Liver (tissue), 9 donors: Measurements from ENCODE around the gene PHLDA2. TPM values are rescaled to one million over a fixed set of nuclear protein-coding genes. Genes with fewer than 3 reads are reported as not detected.

Experiments
- DNase-seq: peaks from one replicate; pipeline ENCODE4 v3.0.0-alpha.2; 2017; ENCODE audit warnings: low spot score
- H3K27ac ChIP-seq, 2 donors: one replicate each; pipeline ENCODE4 v1.7.0; 2013; ENCODE audit warnings: inconsistent platforms in 2 of 2, low read length in 2 of 2, control low read depth in 1 of 2, low read depth in 1 of 2, mild to moderate bottlenecking in 1 of 2
- H3K27me3 ChIP-seq, 4 donors: one replicate each; pipeline versions ENCODE4 v1.6.1 to v1.7.0; 2013; ENCODE audit warnings: low read length in 3 of 4, inconsistent platforms in 1 of 4, mild to moderate bottlenecking in 1 of 4, moderate library complexity in 1 of 4; ENCODE audit not compliant: control insufficient read depth in 4 of 4, insufficient read depth in 4 of 4
- H3K36me3 ChIP-seq, 4 donors: one replicate each; pipeline versions ENCODE4 v1.6.1 to v1.7.0; 2013; ENCODE audit warnings: low read length in 3 of 4, mild to moderate bottlenecking in 3 of 4, low read depth in 1 of 4, moderate library complexity in 1 of 4; ENCODE audit not compliant: control insufficient read depth in 4 of 4, insufficient read depth in 3 of 4
- H3K4me1 ChIP-seq, 4 donors: one replicate each; pipeline versions ENCODE4 v1.6.1 to v1.7.0; 2013; ENCODE audit warnings: low read length in 3 of 4, mild to moderate bottlenecking in 3 of 4, moderate library complexity in 1 of 4; ENCODE audit not compliant: control insufficient read depth in 4 of 4, insufficient read depth in 4 of 4
- H3K4me3 ChIP-seq, 3 donors: one replicate each; pipeline versions ENCODE4 v1.6.1 to v1.7.0; 2013; ENCODE audit warnings: low read length in 3 of 3, control low read depth in 1 of 3, low read depth in 1 of 3, mild to moderate bottlenecking in 1 of 3
- H3K9ac ChIP-seq, 2 donors: one replicate each; pipeline ENCODE4 v1.7.0; 2013; ENCODE audit warnings: low read length in 2 of 2, mild to moderate bottlenecking in 2 of 2, moderate library complexity in 2 of 2, control low read depth in 1 of 2, low read depth in 1 of 2
- H3K9me3 ChIP-seq, 4 donors: one replicate each; pipeline versions ENCODE4 v1.6.1 to v1.7.0; 2013; ENCODE audit warnings: low read length in 3 of 4; ENCODE audit not compliant: control insufficient read depth in 4 of 4
- CTCF ChIP-seq: fragments of 150-350 bp; IDR thresholded peaks from 2 replicates; pipeline ENCODE4 v1.5.1; 2017; ENCODE audit warnings: improper control_type of control experiment, low read depth, low read length; ENCODE audit not compliant: missing input control
- EGR1 ChIP-seq, 2 donors: IDR thresholded peaks; 2 replicates each; pipeline ENCODE4 v1.6.1; 2016 to 2018; ENCODE audit warnings: antibody characterized with exemption in 2 of 2, low read depth in 2 of 2
- GABPA ChIP-seq, 2 donors: IDR thresholded peaks in 1 of 2; conservative IDR thresholded peaks in 1 of 2; 2 replicates each; pipeline ENCODE4 v1.6.1; 2016; ENCODE audit warnings: antibody characterized with exemption in 2 of 2, mild to moderate bottlenecking in 1 of 2, moderate library complexity in 1 of 2
- HNF4A ChIP-seq, 2 donors: conservative IDR thresholded peaks; 2 replicates each; pipeline ENCODE4 v1.6.1; 2016; ENCODE audit warnings: antibody characterized with exemption in 2 of 2, mild to moderate bottlenecking in 2 of 2
- JUND ChIP-seq, 2 donors: IDR thresholded peaks; 2 replicates each; pipeline ENCODE4 v1.6.1; 2016; ENCODE audit warnings: antibody characterized with exemption in 2 of 2
- MAX ChIP-seq: IDR thresholded peaks from 2 replicates; pipeline ENCODE4 v1.6.1; 2016; ENCODE audit warnings: antibody characterized with exemption
- NR2F2 ChIP-seq: IDR thresholded peaks from 2 replicates; pipeline ENCODE4 v1.6.1; 2016; ENCODE audit warnings: antibody characterized with exemption
- RXRA ChIP-seq, 2 donors: IDR thresholded peaks; 2 replicates each; pipeline ENCODE4 v1.6.1; 2017 to 2018; ENCODE audit warnings: antibody characterized with exemption in 2 of 2, mild to moderate bottlenecking in 1 of 2
- SP1 ChIP-seq: IDR thresholded peaks from 2 replicates; pipeline ENCODE4 v1.6.1; 2018; ENCODE audit warnings: antibody characterized with exemption, mild to moderate bottlenecking
- WGBS: extraction: QIAGEN DNeasy Blood & Tissue Kit; methylation state at CpG from one replicate; pipeline ENCODE4 v1.1.7; 2013; 5-methylcytosine and 5-hydroxymethylcytosine counted together
- polyA plus RNA-seq, 2 donors: library from polyadenylated mRNA; stranded (reverse) in 1 of 2; unstranded in 1 of 2; fragments of 200-250 nt in 1 of 2; fragments of >200 nt in 1 of 2; fragmentation: Nextera tagmentation in 1 of 2; extraction: Ambion mirVana in 1 of 2; gene quantifications; one replicate each; pipeline versions ENCODE4 v1.2.1 to v1.2.3, GENCODE V29; 2013 to 2015
- total RNA-seq, 2 donors: library from RNA; depleted of rRNA; stranded (reverse); fragments of >200 nt; gene quantifications; one replicate each; pipeline ENCODE4 v1.2.3, GENCODE V29; 2014
- TF ChIP-seq, protein P1 (sequence below): IDR thresholded peaks from 2 replicates; pipeline ENCODE4 v1.6.1; 2016; ENCODE audit warnings: antibody characterized with exemption, mild to moderate bottlenecking
- donor health status: healthy.
- donor health status: healthy.
- donor health status: healthy.
- donor health status: healthy.
- donor health status: healthy.

PHLDA2 gene
- total and polyA plus RNA-seq, 4 donors: 0.23 to 1.4 (median 0.99) TPM; not detected in 1

DNA sequence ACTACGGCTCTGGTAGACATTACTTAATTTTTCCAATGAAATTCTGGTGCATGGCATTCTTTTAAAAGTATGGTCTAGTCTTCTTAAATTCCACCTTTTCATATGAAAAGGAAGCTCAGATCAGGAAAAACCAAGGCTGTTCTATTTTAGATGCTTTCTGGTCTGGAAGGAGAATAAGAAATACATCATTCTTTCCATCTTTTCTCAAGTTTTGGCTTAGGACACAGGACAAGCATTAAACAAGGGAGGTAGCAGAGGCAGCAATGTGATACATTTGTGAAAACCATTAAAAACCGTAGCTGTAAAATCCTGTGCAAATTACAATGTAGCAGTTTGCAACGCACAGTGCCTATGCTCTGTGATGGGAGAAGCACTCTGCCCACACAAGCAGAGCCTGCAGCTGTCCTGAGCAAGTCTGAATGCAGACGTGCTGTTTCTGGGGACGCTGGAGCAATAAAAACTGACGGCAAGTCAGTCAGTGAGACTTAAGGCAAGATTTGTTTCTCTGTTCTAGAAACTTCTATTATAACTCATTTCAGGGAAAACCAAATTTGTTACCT lies 39.2 kb upstream of the PHLDA2 start (continued):
- TF ChIP-seq CTCF: no peak
- no peak for TF ChIP-seq HNF4A (conservative IDR thresholded peaks at IDR 0.05)
- TF ChIP-seq RXRA (IDR thresholded peaks at IDR 0.05): no peak

DNA sequence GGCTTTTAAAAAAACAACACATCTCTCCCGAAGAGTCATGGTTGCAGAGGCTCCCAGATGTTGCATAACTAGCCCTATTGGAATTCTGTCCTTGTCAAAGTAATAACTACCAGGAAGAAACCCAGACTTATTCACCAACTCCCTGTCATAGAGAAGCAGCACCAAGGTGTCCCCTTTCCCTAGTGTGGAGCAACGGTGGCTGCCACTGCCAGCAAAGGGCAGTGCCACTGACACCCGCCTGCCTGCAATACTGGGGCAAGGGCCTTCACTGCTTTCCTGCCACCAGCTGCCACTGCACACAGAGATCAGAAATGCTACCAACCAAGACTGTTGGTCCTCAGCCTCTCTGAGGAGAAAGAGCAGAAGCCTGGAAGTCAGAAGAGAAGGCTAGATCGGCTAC lies 35.6 kb upstream of the PHLDA2 start:
- no peaks in the 10 kb centered on the region for H3K9me3 ChIP-seq
- DNase-seq: no peak
- H3K27me3 ChIP-seq: no peaks in the 10 kb centered on the region
- H3K36me3 ChIP-seq: peaks cover 3 to 73% (median 61%) of the 10 kb centered on the region in 4 donors
- TF ChIP-seq EGR1 (IDR thresholded peaks at IDR 0.05; ENCODE audit: low read depth in 2 of 2) (no peak), SP1 (no peak), MAX (no peak), GABPA (IDR thresholded peaks at IDR 0.05 in 1 of 2, conservative IDR thresholded peaks at IDR 0.05 in 1 of 2) (no peak), JUND (IDR thresholded peaks at IDR 0.05) (no peak)
- TF ChIP-seq, protein P1, sequence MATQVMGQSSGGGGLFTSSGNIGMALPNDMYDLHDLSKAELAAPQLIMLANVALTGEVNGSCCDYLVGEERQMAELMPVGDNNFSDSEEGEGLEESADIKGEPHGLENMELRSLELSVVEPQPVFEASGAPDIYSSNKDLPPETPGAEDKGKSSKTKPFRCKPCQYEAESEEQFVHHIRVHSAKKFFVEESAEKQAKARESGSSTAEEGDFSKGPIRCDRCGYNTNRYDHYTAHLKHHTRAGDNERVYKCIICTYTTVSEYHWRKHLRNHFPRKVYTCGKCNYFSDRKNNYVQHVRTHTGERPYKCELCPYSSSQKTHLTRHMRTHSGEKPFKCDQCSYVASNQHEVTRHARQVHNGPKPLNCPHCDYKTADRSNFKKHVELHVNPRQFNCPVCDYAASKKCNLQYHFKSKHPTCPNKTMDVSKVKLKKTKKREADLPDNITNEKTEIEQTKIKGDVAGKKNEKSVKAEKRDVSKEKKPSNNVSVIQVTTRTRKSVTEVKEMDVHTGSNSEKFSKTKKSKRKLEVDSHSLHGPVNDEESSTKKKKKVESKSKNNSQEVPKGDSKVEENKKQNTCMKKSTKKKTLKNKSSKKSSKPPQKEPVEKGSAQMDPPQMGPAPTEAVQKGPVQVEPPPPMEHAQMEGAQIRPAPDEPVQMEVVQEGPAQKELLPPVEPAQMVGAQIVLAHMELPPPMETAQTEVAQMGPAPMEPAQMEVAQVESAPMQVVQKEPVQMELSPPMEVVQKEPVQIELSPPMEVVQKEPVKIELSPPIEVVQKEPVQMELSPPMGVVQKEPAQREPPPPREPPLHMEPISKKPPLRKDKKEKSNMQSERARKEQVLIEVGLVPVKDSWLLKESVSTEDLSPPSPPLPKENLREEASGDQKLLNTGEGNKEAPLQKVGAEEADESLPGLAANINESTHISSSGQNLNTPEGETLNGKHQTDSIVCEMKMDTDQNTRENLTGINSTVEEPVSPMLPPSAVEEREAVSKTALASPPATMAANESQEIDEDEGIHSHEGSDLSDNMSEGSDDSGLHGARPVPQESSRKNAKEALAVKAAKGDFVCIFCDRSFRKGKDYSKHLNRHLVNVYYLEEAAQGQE: no peak
- H3K4me3 ChIP-seq: no peak overlapping the region
- H3K9ac ChIP-seq: no peak overlapping the region
- no peak overlapping the region for H3K27ac ChIP-seq
- no peaks in the 10 kb centered on the region for H3K4me1 ChIP-seq
- 78% methylated on average over 4 of the region's 4 CpGs for WGBS

GRCh38 chr11:2963761-2964160 lies 34.5 kb upstream of the PHLDA2 start:
- WGBS: 96% methylated on average over 6 of the region's 6 CpGs
- no peaks in the 10 kb centered on the region for H3K4me1 ChIP-seq

More at GRCh38 chr11:2963761-2964160, 34.5 kb upstream of the PHLDA2 start:
- Histone ChIP-seq H3K27me3 (no peaks in the 10 kb centered on the region), H3K27ac (no peak overlapping the region), H3K36me3 (peaks cover 0 to 72% (median 61%) of the 10 kb centered on the region in 4 donors), H3K9ac (no peak overlapping the region), H3K4me3 (no peak overlapping the region), H3K9me3 (no peaks in the 10 kb centered on the region)
- no peak for TF ChIP-seq NR2F2
- no peak for TF ChIP-seq RXRA (IDR thresholded peaks at IDR 0.05)
- no peak for DNase-seq
